ENCODE measurements around the gene USP25. TPM values are rescaled to one million over a fixed set of nuclear protein-coding genes. Genes with fewer than 3 reads are reported as not detected.

The USP25 gene
- total RNA-seq, 1 experiment from 2014 or later: 26.1 TPM

GRCh38 chr21:15740383-15740782 lies 10.6 kb downstream of the USP25 start:
- in situ Hi-C loops (cut with HindIII; ENCODE audit: low pct_unique_long_range_greater_than_20kb, low sequenced_read_pairs): no loop called here
- no TSS peak for BruUV-seq (replicated peaks)
- ChIA-PET POLR2A (no interaction called here), CTCF (no interaction called here)
- Histone ChIP-seq H3K4me3 (ENCODE audit: low read depth in 2 of 2, low read length in 2 of 2) (no peak overlapping the region), H3K9me3 (ENCODE audit: control insufficient read depth, insufficient read depth, low read depth, low read length) (no peaks in the 10 kb centered on the region), H3K27ac (ENCODE audit: low read length) (no peak overlapping the region), H3K27me3 (ENCODE audit: control insufficient read depth, insufficient read depth, low read length) (no peaks in the 10 kb centered on the region), H3K4me1 (ENCODE audit: control insufficient read depth, insufficient read depth, low read length) (peaks cover 16% of the 10 kb centered on the region), H3K36me3 (ENCODE audit: control insufficient read depth, insufficient read depth, low read length) (no peaks in the 10 kb centered on the region)
- intact Hi-C loops (cut with micrococcal nuclease; ENCODE audit: unreplicated experiment): no loop called here
- DNase-seq (ENCODE audit: low read depth, low spot score) (no peak), ATAC-seq (no peak)
- no peak for TF ChIP-seq REST (IDR thresholded peaks at IDR 0.05; ENCODE audit: insufficient read depth in 1 of 2, low read depth in 2 of 2, low read length in 1 of 2)
- no peak for TF ChIP-seq POLR2AphosphoS5 (IDR thresholded peaks at IDR 0.05; ENCODE audit: low read depth, low read length)
- no peak for TF ChIP-seq CTCF (IDR thresholded peaks at IDR 0.05)
- no peak for TF ChIP-seq SIN3A (IDR thresholded peaks at IDR 0.05; ENCODE audit: borderline replicate concordance, insufficient read depth, low read depth, low read length)
- TF ChIP-seq TCF7L2 (IDR thresholded peaks at IDR 0.05; ENCODE audit: low read depth, low read length): no peak

- Histone ChIP-seq H3K4me3 (ENCODE audit: low read depth in 2 of 2, low read length in 2 of 2) (no peak overlapping the region), H3K9me3 (ENCODE audit: control insufficient read depth, insufficient read depth, low read depth, low read length) (no peaks in the 10 kb centered on the region), H3K36me3 (ENCODE audit: control insufficient read depth, insufficient read depth, low read length) (no peaks in the 10 kb centered on the region), H3K27me3 (ENCODE audit: control insufficient read depth, insufficient read depth, low read length) (no peaks in the 10 kb centered on the region), H3K4me1 (ENCODE audit: control insufficient read depth, insufficient read depth, low read length) (peaks cover 15% of the 10 kb centered on the region), H3K27ac (ENCODE audit: low read length) (no peak overlapping the region)
- in situ Hi-C loops (cut with HindIII; ENCODE audit: low pct_unique_long_range_greater_than_20kb, low sequenced_read_pairs) (no loop called here), intact Hi-C loops (cut with micrococcal nuclease; ENCODE audit: unreplicated experiment) (no loop called here)
- TF ChIP-seq POLR2AphosphoS5 (IDR thresholded peaks at IDR 0.05; ENCODE audit: low read depth, low read length): no peak
- no peak for TF ChIP-seq SIN3A (IDR thresholded peaks at IDR 0.05; ENCODE audit: borderline replicate concordance, insufficient read depth, low read depth, low read length)
- no peak for TF ChIP-seq CTCF (IDR thresholded peaks at IDR 0.05)
- no peak for TF ChIP-seq REST (IDR thresholded peaks at IDR 0.05; ENCODE audit: insufficient read depth in 1 of 2, low read depth in 2 of 2, low read length in 1 of 2)
- no peak for TF ChIP-seq TCF7L2 (IDR thresholded peaks at IDR 0.05; ENCODE audit: low read depth, low read length)
- BruUV-seq (replicated peaks): no TSS peak
- ATAC-seq (no peak), DNase-seq (ENCODE audit: low read depth, low spot score) (no peak)
- CTCF ChIA-PET: no interaction called here
- POLR2A ChIA-PET: no interaction called here
Observed at GRCh38 chr21:15741510-15741909, 11.7 kb downstream of the USP25 start.

All from Panc1 (cell line).